CD14-positive monocyte (primary cell): ENCODE data around the gene SLC2A9. TPM values are rescaled to one million over a fixed set of nuclear protein-coding genes. Genes with fewer than 3 reads are reported as not detected.

Experiments used
- DNase-seq, 3 donors: peaks; one replicate each; pipeline ENCODE4 v3.0.0-alpha.2; 2011 to 2022
- H2AFZ ChIP-seq: 2 replicates; pipeline ENCODE4 v1.6.0; 2012; ENCODE audit warnings: mild to moderate bottlenecking, low read depth, low read length, inconsistent platforms; ENCODE audit not compliant: insufficient read depth, poor library complexity, severe bottlenecking
- H3K27ac ChIP-seq, 2 donors: 1 replicate in 1 of 2; 2 replicates in 1 of 2; pipeline ENCODE4 v1.5.1; 2012 to 2013; ENCODE audit warnings: low read length in 2 of 2, control low read depth in 1 of 2, inconsistent platforms in 1 of 2, low read depth in 1 of 2, mild to moderate bottlenecking in 1 of 2
- H3K27me3 ChIP-seq, 2 donors: one replicate each; pipeline versions ENCODE4 v1.6.0 to v1.6.1; 2011 to 2013; ENCODE audit warnings: low read length in 2 of 2; ENCODE audit not compliant: control insufficient read depth in 2 of 2, insufficient read depth in 2 of 2
- H3K36me3 ChIP-seq, 2 donors: replicated peaks in 1 of 2; 1 replicate in 1 of 2; 2 replicates in 1 of 2; pipeline versions ENCODE4 v1.5.1 to v1.6.1; 2012 to 2013; ENCODE audit warnings: low read length in 2 of 2, control low read depth in 1 of 2, inconsistent platforms in 1 of 2, mild to moderate bottlenecking in 1 of 2; ENCODE audit not compliant: insufficient read depth in 2 of 2, control insufficient read depth in 1 of 2
- H3K4me1 ChIP-seq, 2 donors: 1 replicate in 1 of 2; 2 replicates in 1 of 2; pipeline versions ENCODE4 v1.5.1 to v1.6.1; 2012 to 2013; ENCODE audit warnings: low read length in 2 of 2, control low read depth in 1 of 2, inconsistent platforms in 1 of 2, mild to moderate bottlenecking in 1 of 2, moderate library complexity in 1 of 2; ENCODE audit not compliant: insufficient read depth in 2 of 2, control insufficient read depth in 1 of 2
- H3K4me2 ChIP-seq: replicated peaks from 2 replicates; pipeline ENCODE3; 2012; ENCODE audit warnings: low read length, moderate library complexity, mild to moderate bottlenecking; ENCODE audit not compliant: poor library complexity, severe bottlenecking; ENCODE audit errors: extremely low read depth
- H3K4me3 ChIP-seq, 3 experiments: fragments of 200-600 bp in 1 of 3; sonication (generic) in 1 of 3; replicated peaks in 1 of 3; 1 replicate in 2 of 3; 2 replicates in 1 of 3; pipeline ENCODE4 v1.5.1; 2011 to 2013; ENCODE audit warnings: low read length in 3 of 3, mild to moderate bottlenecking in 3 of 3, control low read depth in 2 of 3, low read depth in 2 of 3, inconsistent platforms in 1 of 3, moderate library complexity in 1 of 3
- H3K79me2 ChIP-seq: 2 replicates; pipeline ENCODE4 v1.6.0; 2012; ENCODE audit warnings: mild to moderate bottlenecking, control low read depth, inconsistent platforms, low read length, moderate library complexity; ENCODE audit not compliant: insufficient read depth
- H3K9ac ChIP-seq: 2 replicates; pipeline ENCODE4 v1.6.0; 2017; ENCODE audit warnings: low read length, mild to moderate bottlenecking; ENCODE audit not compliant: insufficient read depth, poor library complexity, severe bottlenecking
- H3K9me3 ChIP-seq, 2 donors: replicated peaks in 1 of 2; 1 replicate in 1 of 2; 2 replicates in 1 of 2; pipeline versions ENCODE4 v1.5.1 to v1.6.1; 2012 to 2013; ENCODE audit warnings: low read length in 2 of 2, control low read depth in 1 of 2; ENCODE audit not compliant: control insufficient read depth in 1 of 2, insufficient read depth in 1 of 2
- H4K20me1 ChIP-seq: 2 replicates; pipeline ENCODE4 v1.6.0; 2012; ENCODE audit warnings: mild to moderate bottlenecking, low read length, control low read depth, moderate library complexity; ENCODE audit not compliant: insufficient read depth
- H3K27ac Mint-ChIP-seq, 7 donors: one replicate each; pipeline ENCODE4 v1.8.0; 2020; ENCODE audit warnings: mild to moderate bottlenecking in 7 of 7, mixed read lengths in 7 of 7, moderate library complexity in 6 of 7, inconsistent platforms in 2 of 7
- H3K27me3 Mint-ChIP-seq, 3 donors: one replicate each; pipeline ENCODE4 v1.8.0; 2021 to 2022; ENCODE audit warnings: low read depth in 3 of 3, mild to moderate bottlenecking in 3 of 3, mixed read lengths in 3 of 3, moderate library complexity in 3 of 3, inconsistent platforms in 1 of 3
- H3K36me3 Mint-ChIP-seq, 2 donors: one replicate each; pipeline ENCODE4 v1.8.0; 2020; ENCODE audit warnings: mixed read lengths in 2 of 2, inconsistent platforms in 1 of 2, mild to moderate bottlenecking in 1 of 2
- H3K4me1 Mint-ChIP-seq: one replicate; pipeline ENCODE4 v1.8.0; 2020; ENCODE audit warnings: mild to moderate bottlenecking, mixed read lengths
- H3K4me3 Mint-ChIP-seq, 2 donors: one replicate each; pipeline ENCODE4 v1.8.0; 2020; ENCODE audit warnings: mild to moderate bottlenecking in 2 of 2, mixed read lengths in 2 of 2, moderate library complexity in 1 of 2
- H3K9me3 Mint-ChIP-seq, 7 donors: one replicate each; pipeline ENCODE4 v1.8.0; 2020 to 2022; ENCODE audit warnings: mixed read lengths in 7 of 7, mild to moderate bottlenecking in 6 of 7, moderate library complexity in 6 of 7, inconsistent platforms in 2 of 7
- CTCF ChIP-seq: fragments of 200-600 bp; IDR thresholded peaks from one replicate; pipeline ENCODE4 v1.8.0; 2022; ENCODE audit warnings: antibody characterized with exemption, mild to moderate bottlenecking
- WGBS: methylation state at CpG from one replicate; pipeline ENCODE4 v1.1.5; 2013; ENCODE audit warnings: missing lambda C conversion rate; ENCODE audit not compliant: insufficient coverage; 5-methylcytosine and 5-hydroxymethylcytosine counted together
- intact Hi-C, 2 donors: fragments of 100-400 bp; cut with micrococcal nuclease; formaldehyde crosslinking; loops; one replicate each; pipeline versions ENCODE4 v1.15.0 to v1.15.1; 2023
- polyA plus RNA-seq, 3 donors: library from polyadenylated mRNA; depleted of rRNA in 1 of 3; unstranded in 2 of 3; stranded (reverse) in 1 of 3; fragments of 300-500 nt in 2 of 3; fragments of >200 nt in 1 of 3; fragmentation: Illumina TruSeq in 2 of 3; gene quantifications; 1 replicate in 2 of 3; 2 replicates in 1 of 3; pipeline ENCODE4 v1.2.3, GENCODE V29; 2012 to 2021

SLC2A9 gene
- polyA plus RNA-seq, 3 donors: 27.3 to 38.6 (median 34.7) TPM

- intact Hi-C loops: loop anchor here (1.0 to 10.0 kb wide), 4 partner anchors 44 to 359 kb away; no protein-coding TSS in a partner anchor
- no peaks in the 10 kb centered on the region for H3K27me3 ChIP-seq
- WGBS: 21% methylated on average over 6 of the region's 9 CpGs
- H3K27ac ChIP-seq: peak overlapping the region; percentile 50 to 71
- H3K4me2 ChIP-seq: peak overlapping the region; percentile 43
- H3K9ac ChIP-seq: no peak overlapping the region
- H3K4me3 Mint-ChIP-seq: peak overlapping the region in 1 of 2 donors; percentile 47
- peaks cover 0 to 1% (median 0%) of the 10 kb centered on the region in 3 donors for H3K27me3 Mint-ChIP-seq
- peak overlapping the region; percentile 77 to 89 (median 81) for H3K27ac Mint-ChIP-seq
- no peaks in the 10 kb centered on the region for H3K9me3 ChIP-seq
- H3K36me3 ChIP-seq: peaks cover 27 to 44% of the 10 kb centered on the region in 2 donors
- peak; percentile 84 for TF ChIP-seq CTCF
- H2AFZ ChIP-seq: peak overlapping the region; percentile 37
- H3K79me2 ChIP-seq: no peaks in the 10 kb centered on the region
- H3K4me1 ChIP-seq: peaks cover 34 to 37% of the 10 kb centered on the region in 2 donors
- no peaks in the 10 kb centered on the region for H4K20me1 ChIP-seq
- no peaks in the 10 kb centered on the region for H3K9me3 Mint-ChIP-seq
- no peak overlapping the region for H3K4me3 ChIP-seq
- H3K36me3 Mint-ChIP-seq: peaks cover 36 to 37% of the 10 kb centered on the region in 2 donors
- peak; percentile 70 to 82 (median 81) for DNase-seq
- peaks cover 36% of the 10 kb centered on the region for H3K4me1 Mint-ChIP-seq
These were observed 42.4 kb upstream of the SLC2A9 start for GRCh38 chr4:10063544-10064300.

DNA sequence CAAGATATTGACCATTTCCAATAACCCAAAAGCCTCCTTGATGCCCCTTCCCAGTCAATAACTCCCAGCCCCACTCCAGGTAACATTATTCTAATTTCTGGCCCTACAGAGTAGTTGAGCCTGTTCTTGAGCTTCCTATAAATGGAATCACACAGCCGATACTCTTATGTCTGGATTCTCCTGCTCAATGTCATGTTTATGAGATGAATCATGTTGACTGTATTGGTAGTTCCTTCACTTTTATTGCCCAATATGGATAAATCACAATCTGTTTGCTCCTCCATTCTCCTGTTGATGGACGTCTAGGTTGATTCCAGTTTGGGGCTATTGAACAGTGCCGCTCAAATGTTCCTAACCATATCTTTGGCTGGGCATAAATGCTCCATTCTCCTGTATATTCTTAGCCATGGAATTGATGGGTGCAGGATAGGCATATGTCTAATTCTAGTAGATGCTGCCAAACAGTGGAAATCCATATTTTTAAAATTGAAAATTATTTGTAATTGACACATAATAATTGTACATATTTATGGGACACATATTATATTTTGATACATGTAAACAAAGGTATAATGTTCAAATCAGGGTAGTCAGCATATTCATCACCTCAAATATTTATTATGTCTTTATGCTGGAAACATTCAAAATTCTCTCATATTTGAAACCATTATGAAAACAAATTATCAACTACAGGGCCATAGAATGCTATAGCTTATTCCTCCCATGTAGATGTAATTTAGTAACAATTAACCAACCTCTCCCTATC is 40.5 kb upstream of the SLC2A9 start:
- Histone ChIP-seq H4K20me1 (no peaks in the 10 kb centered on the region), H3K4me3 (no peak overlapping the region), H3K4me2 (no peak overlapping the region), H3K79me2 (no peaks in the 10 kb centered on the region), H3K36me3 (peaks cover 12 to 28% of the 10 kb centered on the region in 2 donors), H2AFZ (no peak overlapping the region), H3K9ac (no peak overlapping the region), H3K27ac (peak overlapping the region in 1 of 2 donors; percentile 69), H3K4me1 (peaks cover 34 to 37% of the 10 kb centered on the region in 2 donors), H3K9me3 (no peaks in the 10 kb centered on the region), H3K27me3 (no peaks in the 10 kb centered on the region)
- H3K27ac Mint-ChIP-seq: peak overlapping the region in 5 of 7 donors; percentile 55 to 79 (median 72)
- peaks cover 26 to 33% of the 10 kb centered on the region in 2 donors for H3K36me3 Mint-ChIP-seq
- intact Hi-C loops: loop anchor here (2.0 to 10.0 kb wide), 3 partner anchors 45 to 357 kb away; no protein-coding TSS in a partner anchor
- peaks cover 41% of the 10 kb centered on the region for H3K4me1 Mint-ChIP-seq
- peaks cover 0 to 1% (median 0%) of the 10 kb centered on the region in 3 donors for H3K27me3 Mint-ChIP-seq
- TF ChIP-seq CTCF: no peak
- no peak overlapping the region for H3K4me3 Mint-ChIP-seq
- no CpG with 5 or more reads among the region's 3 CpGs for WGBS
- DNase-seq: no peak
- H3K9me3 Mint-ChIP-seq: no peaks in the 10 kb centered on the region
